KMS-11 (cell line): ENCODE results near the gene PRR14L.
A peak's percentile ranks its signal among the peaks of the same experiment; 100 is the strongest.

Experiments used
- H2AFZ ChIP-seq: fragments of 200-600 bp; sonication (generic); 2 replicates; pipeline ENCODE4 v1.6.1; 2016; ENCODE audit warnings: antibody characterized with exemption, mixed run types, low read depth
- H3K27ac ChIP-seq: fragments of 200-600 bp; sonication (generic); 2 replicates; pipeline ENCODE4 v1.6.1; 2016; ENCODE audit warnings: mild to moderate bottlenecking, mixed run types
- H3K27me3 ChIP-seq: fragments of 200-600 bp; sonication (generic); 2 replicates; pipeline ENCODE4 v1.6.1; 2017; ENCODE audit warnings: mild to moderate bottlenecking, low read depth, mixed run types, moderate library complexity; ENCODE audit not compliant: insufficient read depth
- H3K36me3 ChIP-seq: fragments of 200-600 bp; sonication (generic); 2 replicates; pipeline ENCODE4 v1.6.1; 2017; ENCODE audit warnings: mild to moderate bottlenecking, mixed run types; ENCODE audit not compliant: insufficient read depth
- H3K4me1 ChIP-seq: fragments of 200-600 bp; sonication (generic); 2 replicates; pipeline ENCODE4 v1.6.1; 2016; ENCODE audit warnings: mild to moderate bottlenecking, low read depth, mixed run types; ENCODE audit not compliant: poor library complexity, severe bottlenecking
- H3K4me2 ChIP-seq: fragments of 200-600 bp; sonication (generic); 2 replicates; pipeline ENCODE4 v1.7.0; 2016; ENCODE audit warnings: mild to moderate bottlenecking, mixed run types
- H3K4me3 ChIP-seq: fragments of 200-600 bp; sonication (generic); IDR thresholded peaks from 2 replicates; pipeline ENCODE4 v1.6.1; 2017; ENCODE audit warnings: low read depth, low read length, mixed read lengths; ENCODE audit not compliant: insufficient read depth
- H3K79me2 ChIP-seq: fragments of 200-600 bp; sonication (generic); 2 replicates; pipeline ENCODE4 v1.6.1; 2016; ENCODE audit warnings: low read depth, mixed run types; ENCODE audit not compliant: insufficient read depth
- H3K9ac ChIP-seq: fragments of 200-600 bp; sonication (generic); 2 replicates; pipeline ENCODE4 v1.6.1; 2016; ENCODE audit warnings: mild to moderate bottlenecking, mixed run types
- H4K20me1 ChIP-seq: fragments of 200-600 bp; sonication (generic); 2 replicates; pipeline ENCODE4 v1.6.1; 2016; ENCODE audit warnings: mild to moderate bottlenecking, mixed run types; ENCODE audit not compliant: insufficient read depth
- TF ChIP-seq, protein P1 (sequence below): fragments of 200-600 bp; sonication (generic); conservative IDR thresholded peaks from 2 replicates; pipeline ENCODE4 v1.6.1; 2017; ENCODE audit warnings: low read depth, mild to moderate bottlenecking, antibody characterized with exemption, low read length, moderate library complexity, mixed read lengths

Gene PRR14L

DNA sequence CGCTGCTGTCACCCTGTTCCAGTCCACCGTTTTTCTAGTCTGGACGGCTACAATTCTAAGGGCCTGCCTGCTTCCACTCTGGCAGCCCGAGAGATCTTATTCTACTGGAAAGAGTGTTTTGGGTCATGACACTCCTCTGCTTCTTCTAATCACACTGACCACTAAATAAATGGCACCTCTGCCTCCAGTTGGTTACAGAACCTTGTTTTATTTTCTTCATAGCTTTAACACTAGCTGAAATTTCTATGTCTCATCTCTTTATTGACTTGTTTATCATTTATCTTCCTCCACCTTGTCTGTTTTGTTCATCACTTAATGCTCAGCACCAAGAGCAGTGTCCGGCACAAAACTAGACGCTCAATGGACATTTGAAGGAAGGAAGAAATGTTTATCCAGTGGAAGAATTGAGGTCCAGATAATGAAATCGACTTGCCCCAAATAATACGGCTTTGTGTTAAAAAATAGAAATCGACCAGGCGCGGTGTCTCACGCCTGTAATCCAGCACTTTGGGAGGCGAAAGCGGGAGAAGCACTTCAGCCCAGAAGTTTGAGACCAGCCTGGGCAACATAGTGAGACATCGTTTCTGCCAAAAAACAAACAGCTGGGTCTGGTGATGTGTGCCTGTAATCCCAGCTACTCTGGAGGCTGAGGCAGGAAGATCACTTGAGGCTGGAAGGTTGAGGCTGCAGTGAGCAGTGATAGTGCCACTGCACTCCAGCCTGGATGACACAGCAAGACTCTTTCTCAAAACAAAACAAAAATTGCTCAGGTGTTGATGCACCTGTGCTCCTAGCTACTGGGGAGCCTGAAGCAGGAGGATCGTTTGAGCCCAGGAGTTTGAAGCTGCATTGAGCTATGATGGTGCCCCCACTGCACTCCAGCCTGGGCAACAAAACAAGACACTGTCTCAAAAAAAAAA lies 693 bp upstream of the PRR14L start:
- no peaks in the 10 kb centered on the region for H3K36me3 ChIP-seq
- no peaks in the 10 kb centered on the region for H4K20me1 ChIP-seq
- peaks cover 31% of the 10 kb centered on the region for H3K4me1 ChIP-seq
- H3K27ac ChIP-seq: peak overlapping the region; percentile 61; the same call in 1 of the 2 replicates
- peak overlapping the region; percentile 81 for H3K4me2 ChIP-seq
- no peak overlapping the region for H3K4me3 ChIP-seq
- peaks cover 37% of the 10 kb centered on the region for H3K79me2 ChIP-seq
- peak overlapping the region; percentile 91 for H2AFZ ChIP-seq
- TF ChIP-seq, protein P1, sequence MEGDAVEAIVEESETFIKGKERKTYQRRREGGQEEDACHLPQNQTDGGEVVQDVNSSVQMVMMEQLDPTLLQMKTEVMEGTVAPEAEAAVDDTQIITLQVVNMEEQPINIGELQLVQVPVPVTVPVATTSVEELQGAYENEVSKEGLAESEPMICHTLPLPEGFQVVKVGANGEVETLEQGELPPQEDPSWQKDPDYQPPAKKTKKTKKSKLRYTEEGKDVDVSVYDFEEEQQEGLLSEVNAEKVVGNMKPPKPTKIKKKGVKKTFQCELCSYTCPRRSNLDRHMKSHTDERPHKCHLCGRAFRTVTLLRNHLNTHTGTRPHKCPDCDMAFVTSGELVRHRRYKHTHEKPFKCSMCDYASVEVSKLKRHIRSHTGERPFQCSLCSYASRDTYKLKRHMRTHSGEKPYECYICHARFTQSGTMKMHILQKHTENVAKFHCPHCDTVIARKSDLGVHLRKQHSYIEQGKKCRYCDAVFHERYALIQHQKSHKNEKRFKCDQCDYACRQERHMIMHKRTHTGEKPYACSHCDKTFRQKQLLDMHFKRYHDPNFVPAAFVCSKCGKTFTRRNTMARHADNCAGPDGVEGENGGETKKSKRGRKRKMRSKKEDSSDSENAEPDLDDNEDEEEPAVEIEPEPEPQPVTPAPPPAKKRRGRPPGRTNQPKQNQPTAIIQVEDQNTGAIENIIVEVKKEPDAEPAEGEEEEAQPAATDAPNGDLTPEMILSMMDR: no peak
- H3K27me3 ChIP-seq: no peaks in the 10 kb centered on the region
- peak overlapping the region; percentile 82; the same call in 1 of the 2 replicates for H3K9ac ChIP-seq

DNA sequence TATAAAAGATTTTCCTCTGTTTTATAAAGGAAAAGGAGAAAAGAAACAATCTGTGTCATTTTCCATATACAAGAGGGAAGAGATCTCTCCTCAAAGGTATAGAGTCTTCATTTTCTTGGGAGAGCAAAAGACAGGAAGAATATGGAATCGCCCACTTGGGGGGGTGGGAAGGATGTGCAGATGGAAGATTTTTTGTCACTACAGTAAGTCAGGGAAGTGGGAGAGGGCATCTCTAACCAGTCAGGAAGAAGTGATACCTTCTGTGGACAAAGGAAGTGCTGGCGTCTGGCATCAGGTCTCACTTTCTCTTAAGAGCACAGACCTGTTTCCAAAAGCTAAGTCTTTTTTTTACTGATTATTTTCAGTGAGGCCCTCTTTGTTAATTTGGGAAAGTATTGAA lies 1.4 kb downstream of the PRR14L start:
- Histone ChIP-seq H2AFZ (no peak overlapping the region), H3K36me3 (no peaks in the 10 kb centered on the region), H3K79me2 (peaks cover 52% of the 10 kb centered on the region), H4K20me1 (no peaks in the 10 kb centered on the region), H3K4me3 (no peak overlapping the region), H3K27me3 (no peaks in the 10 kb centered on the region), H3K4me1 (peaks cover 24% of the 10 kb centered on the region), H3K9ac (peak overlapping the region; percentile 82; the same call in 1 of the 2 replicates), H3K27ac (no peak overlapping the region), H3K4me2 (peak overlapping the region; percentile 74)
- TF ChIP-seq, protein P1: no peak

DNA sequence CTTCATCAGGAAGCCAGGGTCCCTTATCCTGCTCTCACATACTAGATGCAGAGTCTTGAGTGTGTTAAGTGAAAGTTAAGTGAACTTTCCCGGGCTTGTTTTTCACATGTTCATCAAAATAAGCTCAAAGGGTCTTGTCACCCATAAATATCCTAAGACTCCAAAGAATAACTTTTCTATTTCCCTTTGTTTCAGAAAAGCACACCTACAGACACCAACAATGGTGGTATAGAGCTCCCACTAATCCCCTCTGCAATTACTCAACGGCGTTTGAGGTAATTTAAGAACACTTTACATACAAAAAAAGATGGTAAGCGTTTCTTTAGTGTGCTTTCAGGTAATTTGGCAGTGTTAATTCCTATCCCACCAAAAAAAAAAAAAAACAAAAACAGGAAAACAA lies 2.5 kb downstream of the PRR14L start:
- no peak overlapping the region for H3K4me2 ChIP-seq
- no peak overlapping the region for H2AFZ ChIP-seq
- TF ChIP-seq, protein P1: no peak
- H4K20me1 ChIP-seq: no peaks in the 10 kb centered on the region
- H3K36me3 ChIP-seq: no peaks in the 10 kb centered on the region
- H3K4me1 ChIP-seq: peaks cover 21% of the 10 kb centered on the region
- no peaks in the 10 kb centered on the region for H3K27me3 ChIP-seq
- peaks cover 63% of the 10 kb centered on the region for H3K79me2 ChIP-seq
- H3K27ac ChIP-seq: no peak overlapping the region
- no peak overlapping the region for H3K4me3 ChIP-seq
- H3K9ac ChIP-seq: no peak overlapping the region

DNA sequence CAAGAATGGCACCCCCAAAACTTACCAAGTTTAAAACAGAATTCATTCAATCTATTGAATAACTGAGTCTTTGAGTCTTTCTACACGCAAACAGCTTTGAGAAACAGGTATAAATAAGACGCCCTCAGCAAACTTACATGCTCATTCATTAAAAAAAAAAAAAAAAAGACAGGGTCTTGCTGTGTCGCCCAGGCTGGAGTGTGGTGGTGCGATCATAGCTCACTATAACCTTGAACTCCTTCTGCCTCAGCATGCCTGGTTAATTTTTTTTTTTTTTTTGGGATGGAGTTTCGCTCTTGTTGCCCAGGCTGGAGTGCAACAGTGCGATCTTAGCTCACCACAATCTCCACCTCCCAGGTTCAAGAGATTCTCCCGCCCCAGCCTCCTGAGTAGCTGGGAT lies 6.1 kb downstream of the PRR14L start:
- H3K4me2 ChIP-seq: no peak overlapping the region
- no peaks in the 10 kb centered on the region for H3K27me3 ChIP-seq
- no peaks in the 10 kb centered on the region for H4K20me1 ChIP-seq
- H3K27ac ChIP-seq: no peak overlapping the region
- H3K36me3 ChIP-seq: no peaks in the 10 kb centered on the region
- no peak overlapping the region for H3K9ac ChIP-seq
- peaks cover 14% of the 10 kb centered on the region for H3K4me1 ChIP-seq
- no peak overlapping the region for H2AFZ ChIP-seq
- H3K4me3 ChIP-seq: no peak overlapping the region
- H3K79me2 ChIP-seq: peaks cover 75% of the 10 kb centered on the region
- TF ChIP-seq, protein P1: no peak
